HEK293 (cell line): ENCODE results near the gene GPALPP1.

Source experiments
- CTCF ChIA-PET: fragments of 350-600 bp; formaldehyde crosslinking; extraction: SDS; loops from one replicate; lab custom pipeline; 2021; ENCODE audit warnings: antibody characterized with exemption; lab: Yijun Ruan, JAX
- POLR2A ChIA-PET: fragments of 300-600 bp; formaldehyde crosslinking; extraction: SDS; loops from one replicate; lab custom pipeline; 2020; ENCODE audit warnings: antibody characterized with exemption, inconsistent platforms; lab: Yijun Ruan, JAX
- H3K27ac ChIP-seq: fragments of 200-500 bp; sonication (Bioruptor generic); 2 replicates; pipeline ENCODE4 v1.5.1; 2014; ENCODE audit warnings: low read depth, low read length, control low read depth, inconsistent platforms; ENCODE audit errors: extremely low read depth
- H3K36me3 ChIP-seq, 2 experiments: fragments of 200-500 bp in 1 of 2; sonication (Bioruptor generic) in 1 of 2; 1 replicate in 1 of 2; 2 replicates in 1 of 2; pipeline ENCODE4 v1.5.1; 2014 to 2017; ENCODE audit warnings: inconsistent platforms in 2 of 2, low read length in 2 of 2; ENCODE audit not compliant: control insufficient read depth in 2 of 2, insufficient read depth in 1 of 2
- H3K4me1 ChIP-seq: fragments of 200-500 bp; sonication (Bioruptor generic); 2 replicates; pipeline ENCODE4 v1.5.1; 2014; ENCODE audit warnings: mild to moderate bottlenecking, low read length, inconsistent platforms; ENCODE audit not compliant: control insufficient read depth, insufficient read depth
- H3K4me3 ChIP-seq: 2 replicates; pipeline ENCODE4 v1.5.1; 2011; ENCODE audit warnings: low read depth, mild to moderate bottlenecking, control low read depth, low read length, moderate library complexity
- H3K9me3 ChIP-seq: fragments of 200-500 bp; sonication (Bioruptor generic); 2 replicates; pipeline ENCODE4 v1.5.1; 2014; ENCODE audit warnings: low read depth, low read length, inconsistent platforms; ENCODE audit not compliant: control insufficient read depth, insufficient read depth
- ATF2 ChIP-seq: fragments of 450-650 bp; formaldehyde crosslinking; IDR thresholded peaks from 2 replicates; pipeline ENCODE4 v1.5.1; 2016; ENCODE audit warnings: missing biosample characterization, missing genetic modification characterization, low read depth
- GLI2 ChIP-seq: fragments of 450-650 bp; formaldehyde crosslinking; IDR thresholded peaks from 2 replicates; pipeline ENCODE4; 2017; ENCODE audit warnings: missing biosample characterization, missing genetic modification characterization, low read depth, borderline replicate concordance
- GLIS1 ChIP-seq: fragments of 450-650 bp; formaldehyde crosslinking; IDR thresholded peaks from 2 replicates; pipeline ENCODE4 v1.5.1; 2016; ENCODE audit warnings: missing biosample characterization, missing genetic modification characterization
- PRDM1 ChIP-seq: fragments of 450-650 bp; formaldehyde crosslinking; IDR thresholded peaks from 2 replicates; pipeline ENCODE4; 2016; ENCODE audit warnings: missing biosample characterization, missing genetic modification characterization
- YY2 ChIP-seq: fragments of 450-650 bp; formaldehyde crosslinking; IDR thresholded peaks from 2 replicates; pipeline ENCODE4 v1.5.1; 2016; ENCODE audit warnings: missing biosample characterization, missing genetic modification characterization
- ZBTB20 ChIP-seq: fragments of 450-650 bp; formaldehyde crosslinking; IDR thresholded peaks from 2 replicates; pipeline ENCODE4 v1.5.1; 2016; ENCODE audit warnings: missing biosample characterization, missing genetic modification characterization
- ZFP41 ChIP-seq: fragments of 450-650 bp; formaldehyde crosslinking; IDR thresholded peaks from 2 replicates; pipeline ENCODE4 v1.5.1; 2016; ENCODE audit warnings: missing biosample characterization, missing genetic modification characterization, borderline replicate concordance
- ZFP69B ChIP-seq: fragments of 450-650 bp; formaldehyde crosslinking; IDR thresholded peaks from 2 replicates; pipeline ENCODE4 v1.5.1; 2016; ENCODE audit warnings: missing biosample characterization, missing genetic modification characterization
- ZNF148 ChIP-seq: fragments of 450-650 bp; formaldehyde crosslinking; IDR thresholded peaks from 2 replicates; pipeline ENCODE4 v1.5.0; 2017; ENCODE audit warnings: missing biosample characterization, missing genetic modification characterization, borderline replicate concordance
- ZNF157 ChIP-seq: fragments of 450-650 bp; formaldehyde crosslinking; IDR thresholded peaks from 2 replicates; pipeline ENCODE4 v1.5.1; 2016; ENCODE audit warnings: missing biosample characterization, missing genetic modification characterization
- ZNF211 ChIP-seq: fragments of 450-650 bp; formaldehyde crosslinking; IDR thresholded peaks from 2 replicates; pipeline ENCODE4 v1.5.1; 2016; ENCODE audit warnings: low read depth, missing biosample characterization, missing genetic modification characterization
- ZNF274 ChIP-seq, 2 experiments: fragments of 200-500 bp in 1 of 2; fragments of 450-650 bp in 1 of 2; sonication (Bioruptor generic) in 1 of 2; formaldehyde crosslinking in 1 of 2; IDR thresholded peaks; 2 replicates each; pipeline versions ENCODE4 v1.5.1 to v1.6.1; 2014 to 2016; ENCODE audit warnings: borderline replicate concordance in 1 of 2, inconsistent platforms in 1 of 2, low read length in 1 of 2, missing biosample characterization in 1 of 2, missing genetic modification characterization in 1 of 2
- ZNF362 ChIP-seq: fragments of 450-650 bp; formaldehyde crosslinking; IDR thresholded peaks from 2 replicates; pipeline ENCODE4 v1.5.1; 2016; ENCODE audit warnings: missing biosample characterization, missing genetic modification characterization
- ZNF398 ChIP-seq: fragments of 450-650 bp; formaldehyde crosslinking; IDR thresholded peaks from 2 replicates; pipeline ENCODE4 v1.5.1; 2017; ENCODE audit warnings: missing biosample characterization, missing genetic modification characterization
- ZNF433 ChIP-seq: fragments of 450-650 bp; formaldehyde crosslinking; IDR thresholded peaks from 2 replicates; pipeline ENCODE4 v1.5.1; 2016; ENCODE audit warnings: missing biosample characterization, missing genetic modification characterization, low read depth
- ZNF449 ChIP-seq: fragments of 450-650 bp; formaldehyde crosslinking; IDR thresholded peaks from 2 replicates; pipeline ENCODE4 v1.5.1; 2017; ENCODE audit warnings: missing biosample characterization, mild to moderate bottlenecking, missing genetic modification characterization, moderate library complexity
- ZNF521 ChIP-seq: fragments of 450-650 bp; formaldehyde crosslinking; IDR thresholded peaks from 2 replicates; pipeline ENCODE4 v1.5.1; 2017; ENCODE audit warnings: missing biosample characterization, mild to moderate bottlenecking, missing genetic modification characterization
- ZNF548 ChIP-seq: fragments of 450-650 bp; formaldehyde crosslinking; IDR thresholded peaks from 2 replicates; pipeline ENCODE4 v1.5.1; 2016; ENCODE audit warnings: missing biosample characterization, missing genetic modification characterization
- ZNF558 ChIP-seq: fragments of 450-650 bp; formaldehyde crosslinking; IDR thresholded peaks from 2 replicates; pipeline ENCODE4 v1.5.1; 2016; ENCODE audit warnings: missing biosample characterization, missing genetic modification characterization
- ZNF596 ChIP-seq: fragments of 450-650 bp; IDR thresholded peaks from 2 replicates; pipeline ENCODE4 v1.5.0; 2018; ENCODE audit warnings: missing biosample characterization, mild to moderate bottlenecking, missing genetic modification characterization, moderate library complexity
- ZNF629 ChIP-seq: fragments of 450-650 bp; formaldehyde crosslinking; IDR thresholded peaks from 2 replicates; pipeline ENCODE4 v1.5.1; 2017; ENCODE audit warnings: missing biosample characterization, missing genetic modification characterization
- ZNF658 ChIP-seq: fragments of 450-650 bp; formaldehyde crosslinking; IDR thresholded peaks from 2 replicates; pipeline ENCODE4; 2016; ENCODE audit warnings: missing biosample characterization, missing genetic modification characterization
- ZNF777 ChIP-seq: fragments of 450-650 bp; formaldehyde crosslinking; IDR thresholded peaks from 2 replicates; pipeline ENCODE4 v1.5.1; 2017; ENCODE audit warnings: missing biosample characterization, missing genetic modification characterization, borderline replicate concordance
- ZNF830 ChIP-seq: fragments of 450-650 bp; IDR thresholded peaks from 2 replicates; pipeline ENCODE4 v1.5.0; 2018; ENCODE audit warnings: missing biosample characterization, missing genetic modification characterization, low read depth, mild to moderate bottlenecking, moderate library complexity
- ZSCAN16 ChIP-seq: fragments of 450-650 bp; formaldehyde crosslinking; IDR thresholded peaks from 2 replicates; pipeline ENCODE4 v1.5.1; 2016; ENCODE audit warnings: missing biosample characterization, missing genetic modification characterization
- ZSCAN30 ChIP-seq: fragments of 450-650 bp; IDR thresholded peaks from 2 replicates; pipeline ENCODE4 v1.5.1; 2018; ENCODE audit warnings: missing biosample characterization, mild to moderate bottlenecking, missing genetic modification characterization, moderate library complexity

The GPALPP1 gene

GRCh38 chr13:45034342-45034741 lies 45.0 kb downstream of the GPALPP1 start (continued):
- TF ChIP-seq ZNF148 (tag by site-specific recombination): no peak
- no peak for TF ChIP-seq ZNF211
- no peak for TF ChIP-seq ZNF398 (tag by site-specific recombination)

- POLR2A ChIA-PET: no interaction called here
- no peak for TF ChIP-seq ZFP69B (tag by site-specific recombination)
- TF ChIP-seq ZNF658 (tag by site-specific recombination): no peak
- no peak for TF ChIP-seq ATF2 (tag by site-specific recombination)
- no peak for TF ChIP-seq GLI2
- TF ChIP-seq, all 188 proteins: peak for 0
- Histone ChIP-seq H3K36me3 (peaks cover 0 to 7% of the 10 kb centered on the region in 2 experiments; a peak in 2 of 3 replicates), H3K27ac (no peak overlapping the region), H3K4me3 (no peak overlapping the region), H3K4me1 (no peaks in the 10 kb centered on the region), H3K9me3 (no peaks in the 10 kb centered on the region)
- CTCF ChIA-PET: interaction anchor here (1.0 kb wide), 1 partner anchor 11 kb away, joined by 4 read pairs; no protein-coding TSS in a partner anchor
These were observed 46.9 kb downstream of the GPALPP1 start for GRCh38 chr13:45036206-45036605.

- H3K9me3 ChIP-seq: no peaks in the 10 kb centered on the region
- no peak overlapping the region for H3K27ac ChIP-seq
- H3K4me3 ChIP-seq: no peak overlapping the region
- H3K36me3 ChIP-seq: no peaks in the 10 kb centered on the region
- H3K4me1 ChIP-seq: no peaks in the 10 kb centered on the region
- no peak for TF ChIP-seq ZNF157
- no peak for TF ChIP-seq ZNF274 (IDR thresholded peaks at IDR 0.05; ENCODE audit: low read length)
- TF ChIP-seq ZNF274 (tag by site-specific recombination; IDR thresholded peaks at IDR 0.05; ENCODE audit: borderline replicate concordance): no peak
- TF ChIP-seq ZNF596: no peak
- no peak for TF ChIP-seq ZFP41
- TF ChIP-seq ZNF433 (tag by site-specific recombination): no peak
- no peak for TF ChIP-seq PRDM1 (tag by site-specific recombination)
- TF ChIP-seq ZNF558: no peak
- no peak for TF ChIP-seq ZSCAN16 (tag by site-specific recombination)
- no peak for TF ChIP-seq GLIS1
- TF ChIP-seq ZNF629 (tag by site-specific recombination): no peak
- no peak for TF ChIP-seq ZNF830 (tag by site-specific recombination)
- TF ChIP-seq ZSCAN30 (tag by site-specific recombination): no peak
- no peak for TF ChIP-seq ZNF548 (tag by site-specific recombination)
- no peak for TF ChIP-seq ZNF449 (tag by site-specific recombination)
- TF ChIP-seq ZBTB20 (tag by site-specific recombination): no peak
- TF ChIP-seq YY2 (tag by site-specific recombination): no peak
- no peak for TF ChIP-seq ZNF362 (tag by site-specific recombination)
- no peak for TF ChIP-seq ZNF777 (tag by site-specific recombination)
- TF ChIP-seq ZNF521 (tag by site-specific recombination): no peak
- CTCF ChIA-PET: no interaction called here
- POLR2A ChIA-PET: no interaction called here
These were observed 50.8 kb downstream of the GPALPP1 start for GRCh38 chr13:45040173-45040572.
